NCI-H2171 (cell line): Measurements from ENCODE around the gene ZSCAN2.
"Not testable (repeated sequence)": the region's sequence is repeated elsewhere in the genome, so short reads cannot be mapped to it uniquely, and the experiment has no call there.

Source experiments
- DNase-seq: peaks from one replicate; lab custom pipeline; 2025; lab: John Stamatoyannopoulos, UW

ZSCAN2 gene

DNA sequence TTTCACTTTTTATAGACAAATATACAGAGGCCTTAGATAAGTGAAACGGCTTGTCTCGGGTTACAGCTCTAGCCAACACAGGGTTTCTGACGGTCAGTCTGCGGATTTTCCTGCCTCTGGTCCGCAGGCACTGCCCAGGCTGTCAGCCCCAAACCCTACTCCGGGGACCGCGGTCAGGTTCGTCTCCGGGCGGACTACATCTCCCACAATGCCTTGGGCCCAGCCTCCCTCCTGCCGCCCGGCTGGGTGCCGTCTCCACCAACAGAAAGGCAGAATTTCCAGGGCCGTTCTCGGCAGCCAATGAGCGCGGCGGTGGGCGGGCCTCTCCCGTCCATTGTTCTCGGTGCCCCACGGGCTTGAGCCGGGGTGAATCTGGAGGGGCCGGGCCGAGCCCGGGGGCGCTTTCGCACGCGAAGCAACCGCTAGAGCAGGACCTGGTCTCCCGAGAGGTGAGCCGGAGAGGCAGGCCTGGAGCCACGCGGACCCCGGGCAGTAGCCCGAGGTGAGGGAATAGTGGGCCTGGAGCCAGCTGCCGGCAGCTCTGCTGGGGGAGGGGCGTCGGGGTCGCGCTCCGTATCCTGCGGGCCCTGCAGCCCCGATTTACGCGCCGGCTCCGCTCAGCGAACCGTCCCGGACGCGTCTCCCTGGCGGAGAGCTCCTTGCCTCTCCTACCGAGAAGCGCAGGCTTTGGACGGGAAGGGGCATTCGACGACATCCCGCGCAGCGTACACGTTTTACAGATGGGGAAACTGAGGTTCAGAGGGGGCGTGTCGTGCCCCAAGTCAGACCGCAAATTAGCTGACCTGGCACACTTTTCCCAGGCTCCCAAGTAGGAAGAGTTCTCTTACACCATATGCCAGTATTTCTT lies at the start of gene ZSCAN2:
Gene ZSCAN2 (plus strand): TSS at position 323 of the 868 bp plus-strand sequence. CDS start 2,919 bp downstream, outside the sequence.
- DNase-seq = peak; percentile 94

DNA sequence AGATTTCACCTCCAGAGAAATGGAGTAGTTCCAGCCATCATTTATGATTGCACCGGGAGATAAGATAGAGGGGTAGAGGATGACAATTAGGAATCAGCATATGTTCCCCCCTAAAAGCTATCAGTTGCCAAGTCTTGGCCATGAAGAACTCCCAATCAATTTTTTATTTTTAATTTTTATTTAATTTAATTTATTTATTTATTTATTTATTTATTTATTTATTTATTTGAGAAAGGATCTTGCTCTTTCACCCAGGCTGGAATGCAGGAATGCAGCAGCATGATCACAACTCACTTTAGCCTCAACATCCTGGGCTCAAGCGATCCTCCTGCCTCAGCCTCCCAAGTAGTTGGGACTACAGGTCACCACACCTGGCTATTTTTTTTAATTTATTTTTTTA lies 49.2 kb upstream of the ZSCAN2 start:
- DNase-seq = not testable (repeated sequence)

DNA sequence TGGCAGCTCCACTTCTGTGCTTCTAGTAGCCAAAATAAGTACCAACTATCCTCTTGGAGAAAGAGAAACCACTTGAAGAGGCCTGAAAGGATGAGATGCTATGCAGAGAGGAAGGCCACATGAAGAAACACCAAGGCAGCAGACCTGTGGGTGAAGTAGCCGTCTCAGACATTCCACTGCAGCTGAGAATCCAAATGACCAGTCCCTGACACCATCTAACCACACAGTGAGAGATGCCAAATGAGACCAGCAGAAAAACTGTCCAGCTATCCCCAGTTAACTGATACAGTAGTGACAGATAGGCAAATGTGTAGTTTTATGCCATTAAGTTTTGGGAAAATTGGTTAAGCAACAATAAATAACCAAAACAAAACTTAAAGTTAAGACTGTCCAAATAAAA lies 47.9 kb upstream of the ZSCAN2 start:
- no peak for DNase-seq

DNA sequence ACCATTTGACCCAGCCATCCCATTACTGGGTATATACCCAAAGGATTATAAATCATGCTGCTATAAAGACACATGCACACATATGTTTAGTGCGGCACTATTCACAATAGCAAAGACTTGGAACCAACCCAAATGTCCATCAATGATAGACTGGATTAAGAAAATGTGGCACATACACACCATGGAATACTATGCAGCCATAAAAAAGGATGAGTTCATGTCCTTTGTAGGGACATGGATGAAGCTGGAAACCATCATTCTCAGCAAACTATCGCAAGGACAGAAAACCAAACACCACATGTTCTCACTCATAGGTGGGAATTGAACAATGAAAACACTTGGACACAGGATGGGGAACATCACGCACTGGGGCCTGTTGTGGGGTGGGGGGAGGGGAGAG lies 44.1 kb upstream of the ZSCAN2 start:
- not testable (repeated sequence) for DNase-seq

DNA sequence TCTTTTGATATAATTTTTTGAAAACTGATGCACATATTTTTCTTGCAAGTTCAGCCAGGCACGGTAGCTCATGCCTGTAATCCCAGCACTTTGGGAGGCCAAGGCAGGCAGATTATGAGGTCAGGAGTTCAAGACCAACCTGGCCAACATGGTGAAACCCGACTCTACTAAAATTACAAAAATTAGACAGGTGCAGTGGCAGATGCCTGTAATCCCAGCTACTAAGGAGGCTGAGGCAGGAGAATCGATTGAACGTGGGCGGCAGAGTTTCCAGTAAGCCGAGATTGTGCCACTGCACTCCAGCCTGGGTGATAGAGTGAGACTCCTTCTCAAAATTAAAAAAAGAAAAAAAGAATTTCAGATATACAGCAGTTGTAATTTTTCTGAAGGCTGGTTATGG lies 32.8 kb upstream of the ZSCAN2 start:
- DNase-seq = not testable (repeated sequence)

DNA sequence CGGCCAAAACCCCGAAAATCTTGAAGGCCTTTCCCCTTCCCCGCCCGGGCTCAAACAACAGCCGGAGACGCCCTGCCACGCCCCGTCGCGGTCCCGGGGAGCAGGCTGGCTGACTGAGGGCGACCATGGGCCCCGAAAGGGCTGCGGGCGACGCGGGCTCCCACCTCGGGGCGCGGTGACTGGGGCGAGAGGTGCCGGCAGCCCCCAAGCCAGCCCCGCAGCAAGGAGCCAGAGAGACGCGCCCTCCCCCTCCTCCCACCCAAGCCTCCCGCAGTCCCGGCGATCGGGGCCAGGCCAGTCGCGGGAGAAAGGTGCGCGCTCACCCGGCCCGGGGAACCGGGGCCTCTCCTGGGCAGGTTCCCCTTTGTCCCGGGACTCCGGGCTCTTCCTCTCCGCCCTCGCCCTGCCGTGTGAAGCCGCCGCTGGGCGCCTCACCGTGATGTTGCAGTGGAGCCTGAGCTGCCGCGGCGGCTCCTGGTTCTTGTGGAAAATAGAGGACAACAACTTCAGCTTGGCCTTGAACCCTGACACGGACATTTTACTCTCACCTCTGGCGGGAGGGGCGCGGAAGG lies 30.6 kb upstream of the ZSCAN2 start:
- DNase-seq = peak; percentile 33

DNA sequence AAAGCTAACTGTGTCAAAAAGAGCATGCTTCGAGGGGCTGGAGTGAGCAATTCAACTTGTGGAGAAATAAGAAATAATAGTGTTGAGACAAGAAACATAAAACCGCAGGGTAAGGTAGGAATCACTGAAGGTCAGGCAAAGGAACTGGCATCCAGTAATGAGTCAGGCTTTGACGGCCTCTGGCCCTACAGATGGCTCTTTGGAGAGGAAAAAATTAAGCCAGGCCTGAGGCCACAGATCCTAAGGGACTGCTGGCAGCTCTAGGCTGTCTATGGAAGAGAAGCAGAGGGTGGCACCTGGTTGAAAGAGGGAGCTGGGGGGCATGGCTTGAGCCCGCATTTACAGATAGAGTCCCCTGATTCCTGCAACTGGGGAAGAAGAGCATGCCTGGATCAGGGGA lies 28.6 kb upstream of the ZSCAN2 start:
- no peak for DNase-seq

DNA sequence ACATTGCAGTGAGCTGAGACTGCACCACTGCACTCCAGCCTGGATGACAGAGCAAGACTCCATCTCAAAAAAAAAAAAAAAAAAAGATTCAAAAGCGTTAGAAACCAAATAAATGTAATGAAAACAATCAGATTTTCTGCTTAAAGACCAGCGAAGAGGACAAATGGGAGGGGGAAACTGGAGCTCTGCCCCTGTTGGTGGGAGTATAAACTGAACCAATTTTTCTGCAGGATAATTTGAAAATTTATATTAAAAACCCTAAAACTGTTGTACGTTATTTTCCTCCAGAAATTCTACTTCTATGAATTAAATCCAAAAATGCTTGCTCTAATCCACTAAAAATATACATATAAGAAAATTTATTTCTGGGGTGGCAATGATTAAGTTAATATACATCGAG lies 25.3 kb upstream of the ZSCAN2 start:
- no peak for DNase-seq

DNA sequence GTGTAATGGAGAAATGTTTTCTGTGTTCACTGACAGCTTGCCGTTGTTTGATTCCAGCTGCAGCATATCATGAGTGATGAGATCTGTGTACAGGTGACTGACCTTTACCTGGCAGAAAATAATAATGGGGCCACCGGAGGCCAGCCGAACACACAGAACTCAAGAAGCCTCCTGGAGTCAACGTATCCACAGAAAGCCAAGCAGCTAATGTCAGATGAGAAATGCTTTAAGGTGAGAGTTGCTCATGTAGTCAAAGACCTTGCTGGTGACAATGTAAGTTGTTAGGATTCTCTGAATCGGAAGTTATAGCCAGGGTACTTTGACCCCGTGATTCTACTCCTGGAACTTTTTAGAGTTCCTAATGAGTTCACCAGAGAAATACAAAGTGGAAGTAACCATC lies 22.9 kb upstream of the ZSCAN2 start:
- not testable (repeated sequence) for DNase-seq

DNA sequence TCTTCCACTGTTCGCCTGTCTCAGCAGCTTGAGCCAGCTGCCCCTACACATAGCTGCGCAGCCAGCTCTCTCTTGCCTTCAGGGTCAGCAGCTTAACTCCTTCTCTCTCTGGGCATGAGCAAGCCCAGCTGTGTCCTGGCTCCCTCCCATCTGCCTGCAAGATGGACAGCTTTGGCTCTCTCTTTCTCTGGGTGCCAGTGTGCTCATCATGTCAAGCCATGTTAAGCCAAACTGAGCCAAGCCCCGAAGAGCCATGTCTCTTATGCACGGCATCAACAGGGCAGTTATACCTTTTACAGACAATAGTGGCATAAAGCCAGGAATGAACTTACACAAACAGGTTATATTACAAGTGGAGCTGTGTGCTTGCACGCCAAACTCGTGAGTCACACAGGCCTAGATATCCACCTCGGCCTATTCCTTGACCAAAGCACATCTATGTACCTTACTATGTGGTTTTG lies 21.5 kb upstream of the ZSCAN2 start:
- not testable (repeated sequence) for DNase-seq

DNA sequence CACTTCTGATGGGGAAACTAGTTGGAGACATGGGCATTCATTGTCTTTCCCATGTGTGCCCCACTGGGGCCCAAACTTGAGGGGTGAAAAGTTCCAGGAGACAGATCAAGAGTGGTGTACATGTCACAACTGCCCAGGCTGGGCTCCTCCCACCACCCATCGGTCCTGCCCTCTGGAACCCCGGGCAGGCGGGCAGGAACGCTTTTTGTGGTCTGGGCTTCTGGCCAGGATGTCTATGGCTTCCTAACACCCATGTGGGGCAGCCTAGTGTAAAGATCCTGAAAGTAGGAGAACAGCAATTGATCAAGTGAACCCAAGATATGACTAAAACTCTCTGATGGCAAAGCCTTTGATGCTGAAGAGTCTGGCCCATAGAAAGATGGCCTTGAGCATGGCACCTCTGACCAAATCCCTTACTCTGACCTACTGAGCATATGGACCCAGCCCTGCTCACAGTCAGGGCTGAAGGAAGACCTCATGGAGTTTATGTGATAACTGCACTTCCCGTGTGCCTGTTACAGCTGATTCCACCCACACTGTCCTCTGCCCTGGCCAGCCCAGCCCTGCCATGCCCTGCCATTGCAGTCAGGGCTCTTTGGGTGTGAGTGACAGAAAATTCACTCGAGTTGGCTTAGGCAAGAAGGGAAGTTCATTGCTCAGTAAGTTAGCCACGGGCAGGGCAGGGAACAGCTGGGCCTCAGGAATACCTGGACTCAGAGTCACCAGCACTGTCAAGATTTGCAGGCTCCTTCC lies 19.0 kb upstream of the ZSCAN2 start:
- DNase-seq = not testable (repeated sequence)

DNA sequence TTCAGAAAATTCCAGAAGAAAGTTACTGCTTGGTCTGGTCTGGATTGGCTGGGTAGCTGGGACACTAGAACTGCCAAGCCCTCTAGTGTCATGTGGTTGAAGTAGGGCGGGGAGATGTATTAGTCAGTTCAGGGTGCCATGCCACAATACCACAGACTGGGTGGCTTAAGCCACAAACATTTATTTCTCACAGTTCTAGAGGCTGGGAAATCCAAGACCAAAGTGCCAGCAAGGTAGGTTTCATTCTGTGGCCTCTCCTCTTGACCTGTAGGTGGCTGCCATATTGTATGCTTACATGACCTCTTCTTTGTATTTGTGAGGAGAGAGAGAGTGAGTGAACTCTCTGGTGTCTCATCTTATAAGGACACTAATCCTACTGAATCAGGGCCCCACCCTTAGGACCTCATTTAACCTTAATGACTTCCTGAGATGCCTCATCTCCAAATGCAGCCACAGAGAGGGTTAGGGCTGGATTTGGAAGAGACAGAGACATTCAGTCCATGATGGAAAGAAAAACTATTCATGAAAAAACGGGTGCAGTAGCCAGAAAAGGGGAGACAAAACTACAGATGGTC lies 18.1 kb upstream of the ZSCAN2 start:
- no peak for DNase-seq

DNA sequence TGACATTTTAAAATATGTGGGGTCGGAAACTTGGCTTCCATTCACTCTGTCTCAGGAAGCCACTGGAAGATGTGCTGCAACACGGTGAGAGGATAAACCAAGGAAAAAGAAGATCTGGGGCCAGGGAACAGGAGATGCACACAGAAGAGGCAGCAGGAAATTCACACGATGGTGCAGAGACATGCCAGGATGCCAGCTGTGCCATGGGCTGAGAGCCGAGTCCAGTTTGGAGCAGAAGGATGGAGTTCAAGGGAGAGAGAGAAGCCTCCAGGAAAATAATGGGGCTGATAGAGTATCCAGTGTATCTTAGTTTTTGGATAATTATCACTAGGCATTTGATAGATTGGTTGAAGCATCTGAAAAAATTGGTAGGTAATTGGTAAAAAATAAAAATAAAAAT lies 16.9 kb upstream of the ZSCAN2 start:
- not testable (repeated sequence) for DNase-seq

DNA sequence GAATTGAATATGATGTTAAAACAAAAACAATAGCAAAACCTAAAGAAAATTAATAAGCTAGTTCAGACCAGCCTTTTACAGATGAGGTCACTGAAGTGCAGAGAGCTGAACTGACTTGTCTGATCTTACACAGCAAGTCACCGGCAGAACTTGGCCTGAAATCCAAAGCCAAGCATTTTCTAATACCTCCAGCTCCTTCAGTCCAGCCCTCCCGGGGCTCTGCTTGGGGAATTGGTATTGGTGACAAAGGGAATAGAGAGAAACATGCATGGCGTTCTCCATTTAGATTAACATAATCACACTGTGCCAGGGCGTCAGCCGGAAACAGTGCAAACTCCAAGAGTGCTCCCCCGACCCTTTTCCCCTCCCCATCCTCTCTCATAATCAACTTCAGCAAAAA lies 14.1 kb upstream of the ZSCAN2 start:
- no peak for DNase-seq

DNA sequence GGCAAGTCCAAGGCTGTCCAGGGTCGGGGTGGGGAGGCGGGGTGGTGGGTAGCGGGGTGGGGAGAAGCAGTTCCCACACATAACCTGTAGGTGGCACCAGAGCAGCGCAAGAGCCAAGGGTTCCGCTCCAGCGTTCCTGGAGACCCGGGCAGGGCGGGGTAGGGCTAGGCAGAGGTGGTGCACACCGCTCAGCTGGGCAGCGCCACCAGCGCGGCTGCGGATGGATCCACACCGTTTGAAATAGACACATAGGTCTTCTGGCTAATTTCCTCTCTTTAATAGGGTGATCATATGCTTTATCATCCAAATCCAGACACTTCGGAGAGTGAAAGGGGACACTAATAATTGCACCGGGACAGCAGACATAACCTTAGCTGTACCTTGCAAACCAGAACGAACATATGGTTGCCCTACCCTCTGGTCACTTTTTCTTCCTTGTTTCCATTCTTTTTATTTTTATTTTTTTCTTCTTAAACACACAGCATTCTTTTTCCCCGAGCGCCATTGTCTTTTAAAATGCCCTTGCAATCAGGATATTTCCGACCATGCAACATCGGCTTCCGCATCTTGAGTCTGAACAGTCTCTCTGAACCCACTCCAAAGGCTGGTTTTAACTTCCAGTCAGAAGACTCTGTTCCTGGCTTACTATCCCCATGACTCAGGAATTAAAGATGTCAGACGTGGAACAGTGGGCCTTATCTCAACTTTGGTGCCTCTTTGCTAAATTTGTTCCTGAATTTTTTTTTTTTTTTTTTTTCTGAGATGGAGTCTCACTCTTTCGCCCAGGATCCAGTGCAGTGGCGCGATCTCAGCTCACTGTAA lies 12.5 kb upstream of the ZSCAN2 start:
- DNase-seq = peak; percentile 89

DNA sequence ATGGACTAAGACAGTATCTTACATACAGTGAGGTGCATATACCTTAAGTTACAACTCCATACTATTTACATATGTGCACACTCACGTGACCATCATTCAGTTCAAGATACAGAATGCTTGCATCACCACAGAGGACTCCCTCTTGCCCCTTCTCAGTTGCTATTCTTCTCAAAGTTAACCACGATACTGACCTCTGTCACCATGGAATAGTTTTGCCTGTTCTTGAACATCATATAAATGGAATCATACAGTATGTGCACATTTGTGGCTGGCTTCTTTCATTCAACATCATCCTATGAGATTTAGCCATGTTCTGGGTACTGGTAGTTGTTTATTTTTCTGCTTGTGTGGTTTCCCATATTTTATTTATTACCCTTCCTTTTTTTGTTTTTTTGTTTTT lies 10.4 kb upstream of the ZSCAN2 start:
- DNase-seq = no peak

DNA sequence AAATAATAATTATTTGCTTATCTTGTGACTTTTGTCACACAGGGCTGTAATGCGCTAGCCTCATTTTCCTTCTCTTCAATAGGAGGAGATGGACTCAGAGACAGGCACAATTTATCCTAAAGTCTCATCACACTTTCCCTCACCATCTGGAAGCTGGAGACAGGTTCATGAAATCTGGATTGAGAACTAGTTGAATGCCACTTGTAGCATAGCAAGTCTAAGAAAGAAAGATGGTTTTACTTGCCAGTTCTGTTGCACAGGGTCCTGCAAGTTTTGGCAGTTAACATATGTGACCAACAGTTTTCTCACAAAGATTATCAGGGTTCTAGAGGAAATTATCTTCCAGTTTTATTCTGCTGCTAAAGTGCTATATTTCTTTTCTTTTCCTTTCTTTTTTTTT lies 9.0 kb upstream of the ZSCAN2 start:
- no peak for DNase-seq

DNA sequence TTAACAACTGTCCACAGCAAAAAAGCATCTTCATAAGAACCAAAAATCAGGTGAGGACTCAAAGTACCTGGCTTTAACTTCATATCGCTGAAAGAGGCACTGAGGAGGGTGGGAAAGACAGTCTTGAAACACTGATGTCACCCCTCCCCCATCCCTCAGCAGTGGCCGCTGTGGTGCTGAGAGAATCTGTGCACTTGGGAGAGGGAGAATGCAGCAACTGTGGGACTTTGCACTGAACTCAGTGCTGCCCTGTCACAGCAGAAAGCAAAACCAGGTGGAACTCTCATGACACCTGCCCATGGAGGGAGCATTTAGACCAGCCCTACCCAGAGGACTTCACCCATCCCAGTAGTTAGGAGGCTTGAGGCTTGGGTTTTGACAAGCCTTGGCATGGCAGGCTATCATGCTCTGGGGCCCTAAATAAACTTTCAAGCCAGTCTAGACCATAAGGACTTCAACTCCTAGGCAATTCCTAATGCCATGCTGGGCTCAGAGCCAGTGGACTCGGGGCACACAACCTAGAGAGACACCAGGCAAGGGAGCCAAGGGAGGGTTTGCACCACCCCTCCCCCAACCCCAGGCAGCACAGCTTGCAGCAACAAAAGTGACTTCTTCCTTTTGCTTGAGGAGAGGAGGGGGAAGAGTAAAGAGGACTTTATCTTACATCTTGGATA lies 6.1 kb upstream of the ZSCAN2 start:
- no peak for DNase-seq

DNA sequence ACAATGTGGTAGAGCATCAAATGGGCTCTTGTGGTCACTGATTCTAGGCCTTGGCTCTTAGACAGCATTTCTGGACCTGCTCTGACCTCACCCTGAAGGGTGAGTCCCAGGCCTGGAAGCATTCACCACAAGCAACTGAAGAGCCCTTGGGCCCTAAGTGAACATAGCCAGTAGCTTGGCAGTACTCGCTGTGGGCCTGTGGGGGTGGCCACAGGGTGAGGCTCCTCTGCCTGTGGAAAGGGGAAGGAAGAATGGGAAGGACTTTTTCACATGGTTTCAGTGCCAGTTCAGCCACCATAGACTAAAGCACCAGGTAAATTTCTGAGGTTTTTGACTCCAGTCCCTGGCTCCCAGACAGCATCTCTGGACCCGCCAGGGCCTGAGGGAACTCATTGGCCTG lies 5.1 kb upstream of the ZSCAN2 start:
- no peak for DNase-seq

DNA sequence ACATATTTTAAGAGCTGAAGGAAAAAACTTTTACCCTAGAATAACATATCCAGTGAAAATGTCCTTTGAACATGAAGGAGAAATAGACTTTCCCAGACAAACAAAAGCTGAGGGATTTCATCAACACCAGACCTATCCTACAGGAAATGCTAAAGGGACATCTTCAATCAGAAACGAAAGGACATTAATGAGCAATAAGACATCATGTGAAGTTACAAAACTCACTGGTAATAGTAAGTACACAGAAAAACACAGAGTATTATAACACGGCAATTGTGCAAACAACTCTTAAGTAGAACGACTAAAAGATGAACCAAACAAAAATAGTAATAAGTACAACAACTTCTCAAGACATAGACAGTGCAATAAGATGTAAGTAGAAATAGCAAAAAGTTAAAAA lies 3.5 kb upstream of the ZSCAN2 start:
- DNase-seq = no peak

DNA sequence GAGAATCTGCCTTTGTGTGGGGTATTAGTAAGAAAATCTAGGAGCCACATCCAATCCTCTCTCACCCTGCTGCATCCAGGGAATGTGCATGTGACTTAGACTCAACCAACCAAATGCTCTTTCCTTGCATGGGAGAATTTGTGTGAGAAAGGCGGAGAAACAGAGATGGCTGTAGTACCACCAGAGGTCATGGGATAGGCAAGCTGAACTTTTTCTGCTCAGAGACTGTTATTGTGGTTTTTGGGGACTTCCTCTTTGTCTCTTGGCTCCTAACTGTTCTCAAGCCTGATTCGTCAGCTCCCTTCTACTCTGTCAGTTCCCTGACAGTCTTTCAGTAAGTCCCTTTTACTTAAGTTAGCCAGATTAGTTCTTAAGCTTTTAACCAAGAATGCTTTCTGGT lies 2.6 kb upstream of the ZSCAN2 start:
- DNase-seq = no peak
